Sigmoid colon (tissue), 7 donors: ENCODE measurements around the gene RESF1. TPM values are rescaled to one million over a fixed set of nuclear protein-coding genes. Genes with fewer than 3 reads are reported as not detected.

Experiments
- DNase-seq: peaks from one replicate; pipeline ENCODE4 v3.0.0-alpha.2; 2019
- H3K27ac ChIP-seq, 4 donors: fragments of 200-600 bp; sonication (generic); one replicate each; pipeline ENCODE4 v1.5.1; 2016 to 2019; ENCODE audit warnings: mild to moderate bottlenecking in 1 of 4
- H3K27me3 ChIP-seq, 3 donors: fragments of 200-600 bp; sonication (generic); one replicate each; pipeline ENCODE4 v1.5.1; 2019; ENCODE audit warnings: mild to moderate bottlenecking in 1 of 3
- H3K36me3 ChIP-seq, 4 donors: fragments of 200-600 bp; sonication (generic); one replicate each; pipeline ENCODE4 v1.5.1; 2016 to 2019
- H3K4me1 ChIP-seq, 4 donors: fragments of 200-600 bp; sonication (generic); one replicate each; pipeline ENCODE4 v1.5.1; 2017 to 2019
- H3K4me3 ChIP-seq, 4 donors: fragments of 200-600 bp; sonication (generic); one replicate each; pipeline ENCODE4 v1.5.1; 2017 to 2019; ENCODE audit warnings: mild to moderate bottlenecking in 2 of 4, moderate library complexity in 1 of 4
- H3K9me3 ChIP-seq, 4 donors: fragments of 200-600 bp in 3 of 4; sonication (generic) in 3 of 4; one replicate each; pipeline versions ENCODE4 v1.5.1 to v1.6.1; 2013 to 2019
- CTCF ChIP-seq, 4 experiments: fragments of 450-650 bp in 3 of 4; fragments of 200-600 bp in 1 of 4; IDR thresholded peaks; one replicate each; pipeline ENCODE4 v1.5.1; 2016 to 2019; ENCODE audit warnings: antibody characterized with exemption in 4 of 4, mild to moderate bottlenecking in 3 of 4, moderate library complexity in 2 of 4
- EP300 ChIP-seq, 4 donors: sonication (generic); formaldehyde crosslinking; IDR thresholded peaks; one replicate each; pipeline ENCODE4 v1.6.1; 2017; ENCODE audit warnings: antibody characterized with exemption in 4 of 4
- POLR2A ChIP-seq, 2 donors: fragments of 450-650 bp; IDR thresholded peaks; one replicate each; pipeline ENCODE4 v1.6.1; 2016; ENCODE audit warnings: antibody characterized with exemption in 2 of 2, mild to moderate bottlenecking in 2 of 2, moderate library complexity in 2 of 2
- POLR2AphosphoS5 ChIP-seq, 4 donors: sonication (generic); formaldehyde crosslinking; IDR thresholded peaks; one replicate each; pipeline ENCODE4 v1.6.1; 2017; ENCODE audit warnings: antibody characterized with exemption in 4 of 4
- WGBS, 2 donors: extraction: QIAGEN DNeasy Blood & Tissue Kit; methylation state at CpG; one replicate each; pipeline ENCODE4 v1.1.7; 2013; 5-methylcytosine and 5-hydroxymethylcytosine counted together
- intact Hi-C: fragments of 100-400 bp; cut with DNase I; formaldehyde crosslinking; loops from one replicate; pipeline ENCODE4 v1.15.1; 2023
- polyA plus RNA-seq, 3 donors: library from polyadenylated mRNA; stranded (reverse); fragments of 200-250 nt; gene quantifications; one replicate each; pipeline ENCODE4 v1.2.3, GENCODE V29; 2013
- total RNA-seq, 4 donors: library from RNA; depleted of rRNA; stranded (reverse); fragments of >200 nt; gene quantifications; one replicate each; pipeline ENCODE4 v1.1.0, GENCODE V29; 2016
- donor health status: healthy with polysubstance abuse.
- donor health status: Bipolar disorder and iron deficiency.
- donor health status: healthy.

Gene RESF1
- total and polyA plus RNA-seq, 7 donors: 22.2 to 49.4 (median 36.4) TPM

- Histone ChIP-seq H3K27ac (no peak overlapping the region), H3K9me3 (peaks cover 6 to 13% (median 7%) of the 10 kb centered on the region in 4 donors), H3K4me1 (no peaks in the 10 kb centered on the region), H3K36me3 (no peaks in the 10 kb centered on the region), H3K27me3 (no peaks in the 10 kb centered on the region), H3K4me3 (no peak overlapping the region)
- DNase-seq: no peak
- 93 to 99% methylated on average over 1 of the region's 1 CpG for WGBS, 2 donors
- intact Hi-C loops: no loop called here
- TF ChIP-seq EP300 (IDR thresholded peaks at IDR 0.05) (no peak), POLR2AphosphoS5 (IDR thresholded peaks at IDR 0.05) (no peak), CTCF (IDR thresholded peaks at IDR 0.05) (no peak), POLR2A (IDR thresholded peaks at IDR 0.05) (no peak)
These were observed 36.7 kb upstream of the RESF1 start for GRCh38 chr12:31922341-31923062.

DNA sequence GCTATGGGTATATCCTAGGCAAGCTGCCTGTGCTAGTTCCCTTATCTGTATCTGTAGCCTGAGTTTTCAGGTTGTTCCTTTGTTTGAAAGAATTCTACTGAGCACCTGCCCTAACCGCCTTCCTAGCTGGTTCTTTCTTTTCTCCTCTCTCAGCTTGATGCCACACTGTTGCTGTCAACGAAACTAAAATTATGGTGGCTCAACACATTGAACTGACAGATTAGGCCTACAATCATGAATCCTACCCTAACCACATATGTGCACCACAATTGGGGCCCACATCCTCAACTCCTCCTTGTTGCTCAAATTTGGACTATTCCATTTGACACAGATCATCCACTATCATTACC lies 36.2 kb upstream of the RESF1 start:
- TF ChIP-seq CTCF (IDR thresholded peaks at IDR 0.05) (no peak), POLR2A (IDR thresholded peaks at IDR 0.05) (no peak), EP300 (IDR thresholded peaks at IDR 0.05) (no peak), POLR2AphosphoS5 (IDR thresholded peaks at IDR 0.05) (no peak)
- no peaks in the 10 kb centered on the region for H3K4me1 ChIP-seq
- WGBS, 2 donors: 84 to 90% methylated on average over 2 of the region's 2 CpGs
- intact Hi-C loops: no loop called here
- no peaks in the 10 kb centered on the region for H3K27me3 ChIP-seq
- no peak overlapping the region for H3K4me3 ChIP-seq
- peaks cover 6 to 13% (median 7%) of the 10 kb centered on the region in 4 donors for H3K9me3 ChIP-seq
- no peak overlapping the region for H3K27ac ChIP-seq
- no peaks in the 10 kb centered on the region for H3K36me3 ChIP-seq
- no peak for DNase-seq

- H3K4me3 ChIP-seq: no peak overlapping the region
- DNase-seq: no peak
- H3K9me3 ChIP-seq: peaks cover 0 to 4% (median under 1%) of the 10 kb centered on the region in 4 donors
- no peaks in the 10 kb centered on the region for H3K36me3 ChIP-seq
- no peaks in the 10 kb centered on the region for H3K27me3 ChIP-seq
- 83 to 85% methylated on average over 8 of the region's 8 CpGs for WGBS, 2 donors
- intact Hi-C loops: no loop called here
- no peak overlapping the region for H3K27ac ChIP-seq
- H3K4me1 ChIP-seq: no peaks in the 10 kb centered on the region
- TF ChIP-seq POLR2AphosphoS5 (IDR thresholded peaks at IDR 0.05) (no peak), POLR2A (IDR thresholded peaks at IDR 0.05) (no peak)
These were observed 30.8 kb upstream of the RESF1 start for GRCh38 chr12:31928246-31929026.

- 90 to 91% methylated on average over 5 of the region's 5 CpGs for WGBS, 2 donors
- no peak for DNase-seq
- Histone ChIP-seq H3K9me3 (no peaks in the 10 kb centered on the region), H3K27ac (no peak overlapping the region), H3K4me1 (no peaks in the 10 kb centered on the region), H3K36me3 (no peaks in the 10 kb centered on the region), H3K4me3 (no peak overlapping the region), H3K27me3 (no peaks in the 10 kb centered on the region)
- TF ChIP-seq EP300 (IDR thresholded peaks at IDR 0.05): no peak
- TF ChIP-seq POLR2A (IDR thresholded peaks at IDR 0.05): no peak
- no peak for TF ChIP-seq CTCF (IDR thresholded peaks at IDR 0.05)
- TF ChIP-seq POLR2AphosphoS5 (IDR thresholded peaks at IDR 0.05): no peak
- intact Hi-C loops: no loop called here
These were observed 30.1 kb upstream of the RESF1 start for GRCh38 chr12:31929027-31929526.
